Measurements from ENCODE around the gene IPO7. TPM values are rescaled to one million over a fixed set of nuclear protein-coding genes. Genes with fewer than 3 reads are reported as not detected.

IPO7 gene
- total RNA-seq, 1 donor from 2014 or later, result 113 TPM

DNA sequence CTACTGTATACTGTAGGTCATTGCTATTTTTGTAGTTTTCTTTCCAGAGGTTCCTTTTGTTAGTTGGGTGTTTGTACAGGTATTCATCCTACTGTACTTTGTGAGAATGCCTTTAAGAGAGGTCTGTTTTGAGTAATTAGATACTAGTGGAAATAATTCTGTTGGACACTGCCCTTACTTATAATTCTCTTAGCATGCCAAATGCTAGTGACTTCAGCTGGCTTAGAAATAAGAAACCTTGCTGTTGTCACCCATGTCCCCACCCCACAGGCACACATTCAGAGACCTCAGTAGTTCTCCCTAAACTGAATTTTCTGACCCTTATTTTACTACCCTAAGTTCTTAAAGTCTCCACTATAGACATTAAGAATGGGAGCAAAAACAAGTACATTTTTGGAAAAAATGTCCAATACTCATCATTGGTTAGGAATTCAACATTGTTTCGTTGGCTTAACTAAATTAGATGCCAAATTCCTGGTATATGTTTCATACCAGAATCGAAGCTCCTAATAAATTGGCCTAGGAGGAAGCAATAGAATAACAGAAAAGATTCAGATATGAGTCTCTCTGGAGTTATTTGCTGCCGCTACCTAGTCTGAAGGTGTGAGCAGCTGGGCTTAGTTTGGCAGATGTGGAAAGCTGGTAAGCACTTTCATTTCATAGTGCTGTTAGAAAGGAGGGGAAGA is 104.8 kb downstream of the IPO7 start:
- Mint-ChIP-seq H3K27ac (ENCODE audit: unreplicated experiment) (peak overlapping the region; percentile 82), H3K4me1 (ENCODE audit: low read depth) (peaks cover 20% of the 10 kb centered on the region), H3K4me3 (ENCODE audit: unreplicated experiment) (peak overlapping the region; percentile 48), H3K36me3 (ENCODE audit: low read depth) (peaks cover 6% of the 10 kb centered on the region), H3K27me3 (ENCODE audit: low read depth) (no peaks in the 10 kb centered on the region), H3K9me3 (ENCODE audit: low read depth) (no peaks in the 10 kb centered on the region)
- TF ChIP-seq, protein P1, sequence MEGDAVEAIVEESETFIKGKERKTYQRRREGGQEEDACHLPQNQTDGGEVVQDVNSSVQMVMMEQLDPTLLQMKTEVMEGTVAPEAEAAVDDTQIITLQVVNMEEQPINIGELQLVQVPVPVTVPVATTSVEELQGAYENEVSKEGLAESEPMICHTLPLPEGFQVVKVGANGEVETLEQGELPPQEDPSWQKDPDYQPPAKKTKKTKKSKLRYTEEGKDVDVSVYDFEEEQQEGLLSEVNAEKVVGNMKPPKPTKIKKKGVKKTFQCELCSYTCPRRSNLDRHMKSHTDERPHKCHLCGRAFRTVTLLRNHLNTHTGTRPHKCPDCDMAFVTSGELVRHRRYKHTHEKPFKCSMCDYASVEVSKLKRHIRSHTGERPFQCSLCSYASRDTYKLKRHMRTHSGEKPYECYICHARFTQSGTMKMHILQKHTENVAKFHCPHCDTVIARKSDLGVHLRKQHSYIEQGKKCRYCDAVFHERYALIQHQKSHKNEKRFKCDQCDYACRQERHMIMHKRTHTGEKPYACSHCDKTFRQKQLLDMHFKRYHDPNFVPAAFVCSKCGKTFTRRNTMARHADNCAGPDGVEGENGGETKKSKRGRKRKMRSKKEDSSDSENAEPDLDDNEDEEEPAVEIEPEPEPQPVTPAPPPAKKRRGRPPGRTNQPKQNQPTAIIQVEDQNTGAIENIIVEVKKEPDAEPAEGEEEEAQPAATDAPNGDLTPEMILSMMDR (IDR thresholded peaks at IDR 0.05), result no peak
- no peak for DNase-seq (ENCODE audit: low spot score)

GRCh38 chr11:9490376-9490775 is 105.9 kb downstream of the IPO7 start:
- H3K36me3 Mint-ChIP-seq (ENCODE audit: low read depth), result peaks cover 6% of the 10 kb centered on the region
- TF ChIP-seq, protein P1 (IDR thresholded peaks at IDR 0.05), result no peak
- no peak overlapping the region for H3K27ac Mint-ChIP-seq (ENCODE audit: unreplicated experiment)
- no peak for DNase-seq (ENCODE audit: low spot score)
- no peaks in the 10 kb centered on the region for H3K9me3 Mint-ChIP-seq (ENCODE audit: low read depth)
- H3K4me1 Mint-ChIP-seq (ENCODE audit: low read depth), result peaks cover 20% of the 10 kb centered on the region
- H3K4me3 Mint-ChIP-seq (ENCODE audit: unreplicated experiment), result no peak overlapping the region
- H3K27me3 Mint-ChIP-seq (ENCODE audit: low read depth), result no peaks in the 10 kb centered on the region

- H3K27me3 Mint-ChIP-seq (ENCODE audit: low read depth), result no peaks in the 10 kb centered on the region
- no peak overlapping the region for H3K4me3 Mint-ChIP-seq (ENCODE audit: unreplicated experiment)
- peaks cover 21% of the 10 kb centered on the region for H3K4me1 Mint-ChIP-seq (ENCODE audit: low read depth)
- TF ChIP-seq, protein P1 (IDR thresholded peaks at IDR 0.05), result no peak
- H3K9me3 Mint-ChIP-seq (ENCODE audit: low read depth), result no peaks in the 10 kb centered on the region
- H3K36me3 Mint-ChIP-seq (ENCODE audit: low read depth), result peaks cover 11% of the 10 kb centered on the region
- no peak for DNase-seq (ENCODE audit: low spot score)
- H3K27ac Mint-ChIP-seq (ENCODE audit: unreplicated experiment), result no peak overlapping the region
These were observed 109.0 kb downstream of the IPO7 start for GRCh38 chr11:9493492-9493891.

GRCh38 chr11:9494316-9494715 is 109.9 kb downstream of the IPO7 start:
- TF ChIP-seq, protein P1 (IDR thresholded peaks at IDR 0.05), result no peak
- Mint-ChIP-seq H3K9me3 (ENCODE audit: low read depth) (no peaks in the 10 kb centered on the region), H3K27me3 (ENCODE audit: low read depth) (no peaks in the 10 kb centered on the region), H3K27ac (ENCODE audit: unreplicated experiment) (no peak overlapping the region), H3K36me3 (ENCODE audit: low read depth) (peaks cover 12% of the 10 kb centered on the region), H3K4me3 (ENCODE audit: unreplicated experiment) (no peak overlapping the region), H3K4me1 (ENCODE audit: low read depth) (peaks cover 20% of the 10 kb centered on the region)
- no peak for DNase-seq (ENCODE audit: low spot score)

GRCh38 chr11:9495803-9496514 is 111.5 kb downstream of the IPO7 start:
- no peaks in the 10 kb centered on the region for H3K27me3 Mint-ChIP-seq (ENCODE audit: low read depth)
- peaks cover 14% of the 10 kb centered on the region for H3K4me1 Mint-ChIP-seq (ENCODE audit: low read depth)
- DNase-seq (ENCODE audit: low spot score), result no peak
- peaks cover 12% of the 10 kb centered on the region for H3K36me3 Mint-ChIP-seq (ENCODE audit: low read depth)
- H3K4me3 Mint-ChIP-seq (ENCODE audit: unreplicated experiment), result no peak overlapping the region
- H3K9me3 Mint-ChIP-seq (ENCODE audit: low read depth), result no peaks in the 10 kb centered on the region
- no peak overlapping the region for H3K27ac Mint-ChIP-seq (ENCODE audit: unreplicated experiment)
- TF ChIP-seq, protein P1 (IDR thresholded peaks at IDR 0.05), result no peak

Other genes with a start within 250 kb of the IPO7 start
- gene DENND5A, start 119.3 kb upstream of the IPO7 start, total RNA-seq, result 94.0 to 116 TPM (median 111 TPM) in 3 replicates
- gene TMEM41B, start 70.1 kb upstream of the IPO7 start, total RNA-seq, result 24.6 to 30.8 TPM (median 27.9 TPM) in 3 replicates
- gene ZNF143, start 76.4 kb downstream of the IPO7 start, total RNA-seq, result 16.6 to 23.1 TPM (median 18.9 TPM) in 3 replicates
- gene WEE1, start 189.0 kb downstream of the IPO7 start, total RNA-seq, result 17.8 to 31.2 TPM (median 17.8 TPM) in 3 replicates

Measured in chondrocyte (in vitro differentiated cells).